NCI-H1694 (cell line): ENCODE measurements around the gene TNFSF13.

Experiments used
- DNase-seq: peaks from one replicate; lab custom pipeline; 2025; lab: John Stamatoyannopoulos, UW

The TNFSF13 gene

DNA sequence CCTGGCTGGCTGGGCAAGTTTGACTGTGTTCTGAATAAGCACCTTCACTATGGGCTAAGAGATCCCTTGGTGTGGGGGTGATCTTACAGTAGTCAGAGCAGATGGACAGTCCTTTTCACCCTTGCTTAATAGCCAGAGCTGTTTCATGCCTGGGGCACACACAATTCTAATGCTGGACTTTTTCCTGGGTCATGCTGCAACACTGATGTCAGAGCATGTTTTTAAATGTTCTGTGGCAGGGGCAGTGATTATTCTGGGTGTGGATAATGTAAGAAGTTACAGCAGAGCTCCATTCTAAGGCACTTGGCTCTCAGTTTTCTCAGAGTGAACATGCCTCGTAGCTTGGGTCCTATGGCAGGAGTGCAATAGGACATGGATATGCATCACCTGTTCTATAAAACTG lies 16.9 kb downstream of the TNFSF13 start:
- no peak for DNase-seq

DNA sequence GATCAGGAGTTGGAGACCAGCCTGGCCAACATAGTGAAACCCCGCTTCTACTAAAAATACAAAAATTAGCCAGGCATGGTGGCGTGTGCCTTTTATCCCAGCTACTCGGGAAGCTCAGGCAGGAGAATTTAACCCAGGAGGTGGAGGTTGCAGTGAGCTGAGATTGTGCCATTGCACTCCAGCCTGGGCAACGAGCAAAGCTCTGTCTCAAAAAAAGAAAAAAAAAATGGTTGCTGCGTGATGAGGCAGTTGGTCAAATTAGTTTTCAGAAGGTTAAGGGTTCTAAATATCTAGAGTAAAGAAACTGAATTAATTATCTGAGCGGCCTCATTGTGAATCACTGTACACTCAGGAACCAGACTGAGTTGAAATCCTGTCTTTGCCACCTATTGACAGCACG lies 17.4 kb downstream of the TNFSF13 start:
- DNase-seq: no peak

- no peak for DNase-seq
Measured at GRCh38 chr17:7576432-7576937, 17.9 kb downstream of the TNFSF13 start.

DNA sequence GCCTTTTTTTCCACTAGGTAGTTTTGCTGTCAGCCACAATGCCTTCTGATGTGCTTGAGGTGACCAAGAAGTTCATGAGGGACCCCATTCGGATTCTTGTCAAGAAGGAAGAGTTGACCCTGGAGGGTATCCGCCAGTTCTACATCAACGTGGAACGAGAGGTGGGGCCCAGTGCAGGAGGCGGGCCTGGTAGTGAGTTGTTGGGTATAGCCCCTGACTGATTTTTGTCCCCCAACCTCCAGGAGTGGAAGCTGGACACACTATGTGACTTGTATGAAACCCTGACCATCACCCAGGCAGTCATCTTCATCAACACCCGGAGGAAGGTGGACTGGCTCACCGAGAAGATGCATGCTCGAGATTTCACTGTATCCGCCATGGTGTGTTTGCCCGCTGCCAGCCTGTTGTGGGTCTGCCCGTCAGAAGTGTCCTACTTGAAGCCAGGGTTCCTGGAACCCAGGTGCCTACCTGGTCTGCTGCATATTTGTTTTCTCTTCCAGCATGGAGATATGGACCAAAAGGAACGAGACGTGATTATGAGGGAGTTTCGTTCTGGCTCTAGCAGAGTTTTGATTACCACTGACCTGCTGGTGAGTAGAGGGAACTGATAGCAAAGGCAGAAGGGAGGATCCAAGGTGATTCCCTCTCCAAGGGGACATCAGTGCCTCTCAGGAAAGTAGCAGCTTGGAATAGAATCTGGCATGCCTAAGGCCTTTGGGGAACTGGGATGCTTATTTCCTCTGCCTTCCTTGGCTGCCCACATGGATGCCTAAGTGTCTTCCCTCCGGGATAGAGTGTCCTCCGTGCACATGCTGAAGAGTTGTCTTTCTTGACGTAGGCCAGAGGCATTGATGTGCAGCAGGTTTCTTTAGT lies 19.0 kb downstream of the TNFSF13 start:
- no peak for DNase-seq

DNA sequence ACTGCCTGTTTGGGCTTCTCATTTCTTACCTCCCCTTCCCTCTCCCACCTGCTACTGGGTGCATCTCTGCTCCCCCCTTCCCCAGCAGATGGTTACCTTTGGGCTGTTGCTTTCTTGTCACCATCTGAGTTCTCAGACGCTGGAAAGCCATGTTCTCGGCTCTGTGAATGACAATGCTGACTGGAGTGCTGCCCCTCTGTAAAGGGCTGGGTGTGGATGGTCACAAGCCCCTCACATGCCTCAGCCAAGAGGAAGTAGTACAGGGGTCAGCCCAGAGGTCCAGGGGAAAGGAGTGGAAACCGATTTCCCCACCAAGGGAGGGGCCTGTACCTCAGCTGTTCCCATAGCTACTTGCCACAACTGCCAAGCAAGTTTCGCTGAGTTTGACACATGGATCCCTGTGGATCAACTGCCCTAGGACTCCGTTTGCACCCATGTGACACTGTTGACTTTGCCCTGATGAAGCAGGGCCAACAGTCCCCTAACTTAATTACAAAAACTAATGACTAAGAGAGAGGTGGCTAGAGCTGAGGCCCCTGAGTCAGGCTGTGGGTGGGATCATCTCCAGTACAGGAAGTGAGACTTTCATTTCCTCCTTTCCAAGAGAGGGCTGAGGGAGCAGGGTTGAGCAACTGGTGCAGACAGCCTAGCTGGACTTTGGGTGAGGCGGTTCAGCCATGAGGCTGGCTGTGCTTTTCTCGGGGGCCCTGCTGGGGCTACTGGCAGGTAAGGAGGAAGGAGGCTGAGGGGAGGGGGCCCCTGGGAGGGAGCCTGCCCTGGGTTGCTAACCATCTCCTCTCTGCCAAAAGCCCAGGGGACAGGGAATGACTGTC lies 20.7 kb downstream of the TNFSF13 start, which contains the start of gene CD68:
TSS of gene CD68 (plus strand) at position 638 of the 833 bp plus-strand sequence. CDS start at position 678, 40 bp downstream.
- DNase-seq: no peak

DNA sequence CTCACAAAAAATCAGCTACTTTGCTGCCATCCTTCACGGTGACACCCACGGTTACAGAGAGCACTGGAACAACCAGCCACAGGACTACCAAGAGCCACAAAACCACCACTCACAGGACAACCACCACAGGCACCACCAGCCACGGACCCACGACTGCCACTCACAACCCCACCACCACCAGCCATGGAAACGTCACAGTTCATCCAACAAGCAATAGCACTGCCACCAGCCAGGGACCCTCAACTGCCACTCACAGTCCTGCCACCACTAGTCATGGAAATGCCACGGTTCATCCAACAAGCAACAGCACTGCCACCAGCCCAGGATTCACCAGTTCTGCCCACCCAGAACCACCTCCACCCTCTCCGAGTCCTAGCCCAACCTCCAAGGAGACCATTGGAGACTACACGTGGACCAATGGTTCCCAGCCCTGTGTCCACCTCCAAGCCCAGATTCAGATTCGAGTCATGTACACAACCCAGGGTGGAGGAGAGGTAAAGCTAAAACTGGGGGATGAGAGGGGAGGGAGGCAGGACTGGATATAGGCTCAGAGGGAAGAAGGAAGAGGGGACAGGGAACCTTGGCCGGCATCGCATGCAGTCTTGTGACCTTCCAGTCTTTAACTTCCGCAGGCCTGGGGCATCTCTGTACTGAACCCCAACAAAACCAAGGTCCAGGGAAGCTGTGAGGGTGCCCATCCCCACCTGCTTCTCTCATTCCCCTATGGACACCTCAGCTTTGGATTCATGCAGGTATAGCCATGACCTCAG lies 21.5 kb downstream of the TNFSF13 start:
- no peak for DNase-seq

- no peak for DNase-seq
Measured at GRCh38 chr17:7580604-7581575, 22.3 kb downstream of the TNFSF13 start.

DNA sequence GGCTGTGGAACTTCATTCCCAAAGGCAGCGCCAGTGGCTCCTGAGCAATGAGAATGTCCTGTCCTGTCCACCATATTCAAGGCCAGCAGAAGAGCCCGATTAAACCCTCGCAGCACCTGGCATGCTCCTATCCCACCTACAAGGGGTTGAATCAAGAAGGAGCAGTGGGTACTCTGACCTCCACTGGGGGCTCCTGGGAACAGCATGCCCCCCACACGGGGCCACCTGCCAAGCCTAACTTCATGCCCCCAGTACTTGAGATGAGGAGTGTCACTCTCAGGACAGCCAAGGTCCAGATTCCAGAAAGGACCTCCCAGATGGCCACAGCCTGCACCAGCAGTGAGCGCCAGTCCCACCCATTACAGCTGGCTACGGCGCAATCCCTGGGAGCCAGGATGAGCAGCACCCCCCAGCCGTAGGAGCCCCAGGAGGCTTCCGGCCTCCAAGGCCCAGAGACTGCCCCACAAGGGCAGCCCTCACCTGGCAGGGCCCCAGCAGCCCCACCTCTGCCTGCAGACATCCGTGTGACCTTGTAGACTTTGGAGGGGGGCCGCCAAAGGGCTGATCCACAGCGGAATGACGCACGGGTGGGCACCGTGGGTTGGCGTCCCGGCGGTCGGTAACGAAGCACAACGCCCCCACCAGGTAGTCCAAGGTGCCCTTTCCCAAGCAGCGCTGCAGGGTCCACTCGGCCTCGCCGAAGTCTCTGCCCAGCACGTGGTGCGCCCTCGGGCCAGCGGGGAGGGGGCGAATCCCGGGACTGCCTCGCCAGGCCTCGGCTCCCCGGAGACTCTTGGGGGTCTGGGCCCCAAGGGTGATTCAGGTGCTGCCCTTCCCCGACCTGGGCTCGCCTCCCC lies 24.1 kb downstream of the TNFSF13 start:
- DNase-seq: no peak

DNA sequence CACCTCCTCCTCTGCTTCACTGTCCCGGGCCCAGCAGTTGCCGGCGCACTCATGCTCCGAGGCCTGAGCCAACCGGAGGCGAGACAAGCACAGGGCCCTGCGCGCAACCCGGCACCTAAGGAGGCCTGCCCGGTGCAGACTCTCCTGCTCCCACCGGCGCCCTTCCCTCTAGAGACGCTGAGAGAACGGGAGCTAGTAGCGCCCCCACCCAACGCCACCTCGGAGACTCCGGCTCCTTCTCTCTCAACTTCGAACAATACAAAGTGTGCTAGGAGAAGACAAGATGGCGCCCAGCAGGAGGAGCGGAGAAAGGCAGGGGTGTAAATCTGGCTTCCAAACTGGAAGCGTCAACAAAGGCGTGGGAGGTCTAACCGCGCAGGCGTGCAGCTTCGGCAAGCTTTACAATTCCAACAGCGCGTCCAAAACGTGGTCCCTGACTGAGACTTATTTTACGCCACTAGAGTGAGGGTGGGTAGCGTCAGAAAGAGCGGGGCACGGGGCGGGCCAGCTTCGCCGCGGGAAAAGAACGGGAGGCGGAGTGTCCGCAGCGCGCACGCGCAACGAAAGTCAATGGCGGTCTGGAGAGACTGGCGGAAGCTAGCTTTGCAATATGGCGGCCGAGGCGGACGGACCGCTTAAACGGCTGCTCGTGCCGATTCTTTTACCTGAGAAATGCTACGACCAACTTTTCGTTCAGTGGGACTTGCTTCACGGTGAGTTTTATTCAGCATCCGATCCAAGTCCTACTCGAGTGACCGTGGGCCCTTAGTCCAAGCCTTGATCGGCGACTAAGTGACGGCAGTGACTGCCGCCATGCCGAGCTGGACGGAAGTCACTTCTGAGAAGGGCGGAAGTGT lies 24.9 kb downstream of the TNFSF13 start, which contains the start of gene MPDU1:
TSS of gene MPDU1 (plus strand) at position 600 of the 857 bp plus-strand sequence. CDS start at position 611, 11 bp downstream.
- peak; percentile 93 for DNase-seq

DNA sequence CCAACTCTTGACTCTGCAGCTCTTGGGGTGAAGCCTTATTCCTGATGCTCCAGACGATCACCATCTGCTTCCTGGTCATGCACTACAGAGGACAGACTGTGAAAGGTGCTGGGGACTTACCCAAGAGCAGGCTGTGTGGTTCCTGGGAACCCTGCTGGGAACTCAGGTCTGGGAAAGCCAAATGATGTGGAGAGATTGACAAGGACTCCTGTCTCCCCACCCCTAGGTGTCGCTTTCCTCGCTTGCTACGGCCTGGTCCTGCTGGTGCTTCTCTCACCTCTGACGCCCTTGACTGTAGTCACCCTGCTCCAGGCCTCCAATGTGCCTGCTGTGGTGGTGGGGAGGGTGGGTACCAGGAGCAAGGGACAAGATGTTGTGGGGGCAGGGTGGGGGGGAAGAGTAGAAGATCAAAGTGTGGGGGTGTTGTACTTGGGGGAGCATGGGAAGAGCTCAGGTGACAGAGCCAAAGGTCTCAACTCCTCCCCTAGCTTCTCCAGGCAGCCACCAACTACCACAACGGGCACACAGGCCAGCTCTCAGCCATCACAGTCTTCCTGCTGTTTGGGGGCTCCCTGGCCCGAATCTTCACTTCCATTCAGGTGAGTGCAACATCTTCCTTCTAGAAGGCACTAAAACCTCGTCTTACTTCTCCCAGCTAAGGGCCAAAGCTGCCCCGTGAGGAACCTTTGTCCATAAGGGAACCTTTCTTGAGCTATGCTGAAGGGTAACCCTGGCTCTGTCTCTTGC lies 28.3 kb downstream of the TNFSF13 start:
- DNase-seq: peak; percentile 51

DNA sequence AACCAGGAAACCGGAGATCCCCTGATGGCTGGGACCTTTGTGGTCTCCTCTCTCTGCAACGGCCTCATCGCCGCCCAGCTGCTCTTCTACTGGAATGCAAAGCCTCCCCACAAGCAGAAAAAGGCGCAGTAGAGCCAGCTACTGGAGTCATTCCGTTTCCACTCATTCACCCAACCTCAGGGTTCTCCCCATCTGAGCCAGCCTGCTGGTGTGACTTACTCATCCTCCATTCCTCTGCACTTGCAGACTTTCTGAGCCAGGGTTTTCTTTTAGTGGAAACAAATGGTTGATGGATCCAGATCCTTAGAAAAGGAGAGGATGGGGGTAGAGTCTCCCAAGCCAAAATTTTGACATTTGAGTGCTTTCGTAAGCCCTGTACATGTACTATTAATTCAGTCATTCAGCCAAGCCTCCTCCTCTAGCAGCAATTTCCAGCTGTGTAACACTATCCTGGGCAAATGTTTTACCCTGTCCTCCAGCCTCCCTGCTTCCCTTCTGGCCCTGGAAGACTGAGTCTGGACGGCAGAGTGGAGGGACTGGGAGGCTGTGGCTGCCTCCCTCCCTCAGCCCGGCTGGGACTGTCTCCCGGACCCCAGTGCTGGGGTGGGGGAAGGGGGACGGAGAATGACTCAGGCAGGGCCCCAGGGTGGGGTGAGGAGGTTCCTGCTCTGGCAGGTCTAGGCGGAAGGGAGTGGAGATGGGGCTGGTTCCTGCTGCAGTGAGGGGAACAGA lies 29.0 kb downstream of the TNFSF13 start:
- no peak for DNase-seq

DNA sequence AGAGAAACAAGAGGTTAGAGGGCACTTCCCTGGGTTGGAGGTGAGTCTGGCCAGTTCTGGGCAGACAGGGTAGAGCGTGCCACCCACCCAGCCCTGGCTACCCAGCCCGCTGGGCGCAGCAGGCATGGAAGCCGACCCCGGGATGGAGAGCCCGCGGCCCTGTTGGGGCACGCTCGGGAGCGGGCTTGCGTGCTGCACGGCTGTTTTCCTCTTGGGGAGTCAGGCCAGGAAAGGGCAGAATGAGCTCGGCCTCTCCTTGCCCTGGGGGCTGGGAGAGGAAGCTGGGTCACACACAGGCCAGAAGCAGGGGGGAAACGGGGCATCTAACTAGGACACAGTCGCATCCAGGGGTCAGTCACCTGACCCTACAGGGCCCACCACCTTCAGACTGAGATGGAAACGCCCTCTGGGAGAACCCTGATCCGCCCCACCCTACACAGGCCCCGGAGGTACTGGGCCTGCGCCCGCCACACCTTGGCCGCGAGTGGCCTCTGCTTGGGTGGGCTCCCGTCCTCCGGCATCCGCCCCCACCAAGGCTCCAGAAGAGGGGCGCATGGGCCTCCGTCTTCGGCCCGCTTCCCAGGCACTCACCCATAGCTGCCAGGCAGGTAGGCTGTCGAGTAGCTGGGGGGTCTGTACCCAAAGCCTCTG lies 30.1 kb downstream of the TNFSF13 start:
- no peak for DNase-seq

DNA sequence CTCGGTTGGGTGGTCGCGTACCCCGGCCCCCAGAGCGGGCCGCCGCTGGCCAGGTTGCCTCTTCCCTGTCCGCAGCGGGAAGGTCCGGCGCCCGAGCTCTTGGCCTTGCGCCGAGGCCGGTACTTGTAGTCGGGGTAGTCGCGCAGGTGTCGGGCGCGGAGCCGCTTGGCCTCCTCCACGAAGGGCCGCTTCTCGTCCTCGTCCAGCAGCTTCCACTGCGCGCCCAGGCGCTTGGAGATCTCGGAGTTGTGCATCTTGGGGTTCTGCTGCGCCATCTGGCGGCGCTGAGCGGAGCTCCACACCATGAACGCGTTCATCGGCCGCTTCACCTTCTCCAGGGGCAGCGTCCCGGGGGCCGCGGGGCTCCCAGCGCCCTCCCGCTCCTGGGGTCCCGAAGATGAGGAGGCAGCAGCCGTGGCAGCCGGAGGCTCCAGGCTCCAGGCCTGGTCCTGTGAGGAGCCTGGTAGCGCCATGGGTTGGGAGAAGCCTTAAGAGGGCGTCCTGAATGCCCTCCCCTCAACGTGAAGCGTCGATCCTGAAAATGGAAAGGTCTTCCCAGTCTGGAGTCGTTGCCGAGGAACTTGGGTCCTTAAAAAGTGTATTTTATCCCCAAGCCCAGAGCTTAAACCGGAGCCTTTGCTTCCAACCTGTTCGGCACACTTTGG lies 30.8 kb downstream of the TNFSF13 start:
- DNase-seq: no peak

- no peak for DNase-seq
Measured at GRCh38 chr17:7589891-7590691, 31.5 kb downstream of the TNFSF13 start, which contains the start of gene SOX15. Gene SOX15 (minus strand): TSS chr17:7590094. CDS start chr17:7589676, 418 bp downstream.

DNA sequence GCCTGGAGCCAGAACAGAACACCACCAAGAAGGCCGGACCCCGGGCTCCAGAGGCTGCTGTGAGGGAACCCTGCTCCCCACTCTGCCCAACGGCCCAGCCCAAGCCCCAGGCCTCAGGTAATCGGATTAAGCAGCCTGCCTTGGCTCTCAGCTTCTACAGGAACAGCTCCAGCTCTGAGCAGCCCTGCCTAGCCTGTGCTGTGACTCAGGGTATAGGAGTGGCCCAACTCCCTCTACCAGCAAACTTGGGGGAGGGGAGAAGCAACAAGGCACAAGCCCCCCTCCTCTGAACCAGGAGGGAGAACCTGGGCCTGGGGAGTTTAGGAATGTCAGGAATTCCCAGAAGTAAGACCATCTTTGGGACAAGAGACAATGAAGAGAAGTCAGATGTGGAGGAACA lies 32.2 kb downstream of the TNFSF13 start:
- no peak for DNase-seq
